K562 treated with DMSO at 1 percent for 12 hours (cell line): ENCODE results near the gene ABHD2. TPM values are rescaled to one million over a fixed set of nuclear protein-coding genes. Genes with fewer than 3 reads are reported as not detected.

ENCODE experiments used
- total RNA-seq: library from RNA; unstranded; fragments of 300-600 nt; gene quantifications from 2 replicates; pipeline ENCODE4 v1.2.3, GENCODE V29; 2022; ENCODE audit not compliant: insufficient read depth

ABHD2 gene, protein sequence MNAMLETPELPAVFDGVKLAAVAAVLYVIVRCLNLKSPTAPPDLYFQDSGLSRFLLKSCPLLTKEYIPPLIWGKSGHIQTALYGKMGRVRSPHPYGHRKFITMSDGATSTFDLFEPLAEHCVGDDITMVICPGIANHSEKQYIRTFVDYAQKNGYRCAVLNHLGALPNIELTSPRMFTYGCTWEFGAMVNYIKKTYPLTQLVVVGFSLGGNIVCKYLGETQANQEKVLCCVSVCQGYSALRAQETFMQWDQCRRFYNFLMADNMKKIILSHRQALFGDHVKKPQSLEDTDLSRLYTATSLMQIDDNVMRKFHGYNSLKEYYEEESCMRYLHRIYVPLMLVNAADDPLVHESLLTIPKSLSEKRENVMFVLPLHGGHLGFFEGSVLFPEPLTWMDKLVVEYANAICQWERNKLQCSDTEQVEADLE
- 5.4 and 28.9 TPM in 2 replicates for total RNA-seq

GRCh38 chr15:89087830-89088604 is at the start of gene ABHD2:
ABHD2 (plus strand) TSS chr15:89088456; CDS start chr15:89116328, 27,872 bp downstream.

DNA sequence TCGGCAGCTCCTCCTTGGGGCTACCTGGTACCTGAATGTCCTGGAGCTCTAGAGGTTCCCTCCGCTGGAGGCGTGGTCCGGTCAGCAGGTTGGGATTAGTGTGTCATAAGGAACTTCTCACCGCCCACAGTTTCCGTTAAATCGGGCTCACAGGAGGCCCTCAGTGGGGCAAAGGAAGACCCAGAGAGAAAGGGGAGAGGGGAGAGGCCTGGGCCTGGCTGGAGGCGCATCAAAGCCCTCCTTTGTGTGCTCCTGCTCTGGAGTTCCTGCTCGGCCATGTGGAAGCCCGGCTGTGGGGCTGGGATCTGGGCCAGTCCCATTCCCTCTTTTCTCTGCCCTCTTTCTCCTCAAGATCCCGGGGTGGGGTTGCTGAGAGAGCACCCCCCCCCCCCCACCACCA is 133.3 kb downstream of the ABHD2 start, which contains the start of gene RLBP1:
TSS of gene RLBP1 (minus strand) at position 37 of the 400 bp plus-strand sequence. CDS start 2,604 bp downstream, outside the sequence.

GRCh38 chr15:89243691-89244573 is 155.7 kb downstream of the ABHD2 start, which contains the start of gene FANCI:
FANCI (plus strand) TSS chr15:89243979; CDS start chr15:89247648, 3,669 bp downstream.

Other genes with a start within 250 kb of the ABHD2 start
- 3.3 and 6.3 TPM in 2 replicates for gene HAPLN3, start 192.9 kb upstream of the ABHD2 start, total RNA-seq
- 140 and 210 TPM in 2 replicates for gene MFGE8, start 175.1 kb upstream of the ABHD2 start, total RNA-seq
- gene RLBP1, start 133.1 kb downstream of the ABHD2 start, total RNA-seq: not detected in 2 replicates
- 48.2 and 135 TPM in 2 replicates for gene FANCI, start 155.5 kb downstream of the ABHD2 start, total RNA-seq
- 40.8 and 96.1 TPM in 2 replicates for gene POLG, start 246.4 kb downstream of the ABHD2 start, total RNA-seq